CD14-positive monocyte (primary cell): ENCODE measurements around the gene RAVER1. TPM values are rescaled to one million over a fixed set of nuclear protein-coding genes. Genes with fewer than 3 reads are reported as not detected.

Experiments used
- DNase-seq, 3 donors: peaks; one replicate each; pipeline ENCODE4 v3.0.0-alpha.2; 2011 to 2022
- H2AFZ ChIP-seq: 2 replicates; pipeline ENCODE4 v1.6.0; 2012; ENCODE audit warnings: mild to moderate bottlenecking, low read depth, low read length, inconsistent platforms; ENCODE audit not compliant: insufficient read depth, poor library complexity, severe bottlenecking
- H3K27ac ChIP-seq, 2 donors: 1 replicate in 1 of 2; 2 replicates in 1 of 2; pipeline ENCODE4 v1.5.1; 2012 to 2013; ENCODE audit warnings: low read length in 2 of 2, control low read depth in 1 of 2, inconsistent platforms in 1 of 2, low read depth in 1 of 2, mild to moderate bottlenecking in 1 of 2
- H3K27me3 ChIP-seq, 2 donors: one replicate each; pipeline versions ENCODE4 v1.6.0 to v1.6.1; 2011 to 2013; ENCODE audit warnings: low read length in 2 of 2; ENCODE audit not compliant: control insufficient read depth in 2 of 2, insufficient read depth in 2 of 2
- H3K36me3 ChIP-seq, 2 donors: replicated peaks in 1 of 2; 1 replicate in 1 of 2; 2 replicates in 1 of 2; pipeline versions ENCODE4 v1.5.1 to v1.6.1; 2012 to 2013; ENCODE audit warnings: low read length in 2 of 2, control low read depth in 1 of 2, inconsistent platforms in 1 of 2, mild to moderate bottlenecking in 1 of 2; ENCODE audit not compliant: insufficient read depth in 2 of 2, control insufficient read depth in 1 of 2
- H3K4me1 ChIP-seq, 2 donors: 1 replicate in 1 of 2; 2 replicates in 1 of 2; pipeline versions ENCODE4 v1.5.1 to v1.6.1; 2012 to 2013; ENCODE audit warnings: low read length in 2 of 2, control low read depth in 1 of 2, inconsistent platforms in 1 of 2, mild to moderate bottlenecking in 1 of 2, moderate library complexity in 1 of 2; ENCODE audit not compliant: insufficient read depth in 2 of 2, control insufficient read depth in 1 of 2
- H3K4me2 ChIP-seq: replicated peaks from 2 replicates; pipeline ENCODE3; 2012; ENCODE audit warnings: low read length, moderate library complexity, mild to moderate bottlenecking; ENCODE audit not compliant: poor library complexity, severe bottlenecking; ENCODE audit errors: extremely low read depth
- H3K4me3 ChIP-seq, 3 experiments: fragments of 200-600 bp in 1 of 3; sonication (generic) in 1 of 3; replicated peaks in 1 of 3; 1 replicate in 2 of 3; 2 replicates in 1 of 3; pipeline ENCODE4 v1.5.1; 2011 to 2013; ENCODE audit warnings: low read length in 3 of 3, mild to moderate bottlenecking in 3 of 3, control low read depth in 2 of 3, low read depth in 2 of 3, inconsistent platforms in 1 of 3, moderate library complexity in 1 of 3
- H3K79me2 ChIP-seq: 2 replicates; pipeline ENCODE4 v1.6.0; 2012; ENCODE audit warnings: mild to moderate bottlenecking, control low read depth, inconsistent platforms, low read length, moderate library complexity; ENCODE audit not compliant: insufficient read depth
- H3K9ac ChIP-seq: 2 replicates; pipeline ENCODE4 v1.6.0; 2017; ENCODE audit warnings: low read length, mild to moderate bottlenecking; ENCODE audit not compliant: insufficient read depth, poor library complexity, severe bottlenecking
- H3K9me3 ChIP-seq, 2 donors: replicated peaks in 1 of 2; 1 replicate in 1 of 2; 2 replicates in 1 of 2; pipeline versions ENCODE4 v1.5.1 to v1.6.1; 2012 to 2013; ENCODE audit warnings: low read length in 2 of 2, control low read depth in 1 of 2; ENCODE audit not compliant: control insufficient read depth in 1 of 2, insufficient read depth in 1 of 2
- H4K20me1 ChIP-seq: 2 replicates; pipeline ENCODE4 v1.6.0; 2012; ENCODE audit warnings: mild to moderate bottlenecking, low read length, control low read depth, moderate library complexity; ENCODE audit not compliant: insufficient read depth
- H3K27ac Mint-ChIP-seq, 7 donors: one replicate each; pipeline ENCODE4 v1.8.0; 2020; ENCODE audit warnings: mild to moderate bottlenecking in 7 of 7, mixed read lengths in 7 of 7, moderate library complexity in 6 of 7, inconsistent platforms in 2 of 7
- H3K27me3 Mint-ChIP-seq, 3 donors: one replicate each; pipeline ENCODE4 v1.8.0; 2021 to 2022; ENCODE audit warnings: low read depth in 3 of 3, mild to moderate bottlenecking in 3 of 3, mixed read lengths in 3 of 3, moderate library complexity in 3 of 3, inconsistent platforms in 1 of 3
- H3K36me3 Mint-ChIP-seq, 2 donors: one replicate each; pipeline ENCODE4 v1.8.0; 2020; ENCODE audit warnings: mixed read lengths in 2 of 2, inconsistent platforms in 1 of 2, mild to moderate bottlenecking in 1 of 2
- H3K4me1 Mint-ChIP-seq: one replicate; pipeline ENCODE4 v1.8.0; 2020; ENCODE audit warnings: mild to moderate bottlenecking, mixed read lengths
- H3K4me3 Mint-ChIP-seq, 2 donors: one replicate each; pipeline ENCODE4 v1.8.0; 2020; ENCODE audit warnings: mild to moderate bottlenecking in 2 of 2, mixed read lengths in 2 of 2, moderate library complexity in 1 of 2
- H3K9me3 Mint-ChIP-seq, 7 donors: one replicate each; pipeline ENCODE4 v1.8.0; 2020 to 2022; ENCODE audit warnings: mixed read lengths in 7 of 7, mild to moderate bottlenecking in 6 of 7, moderate library complexity in 6 of 7, inconsistent platforms in 2 of 7
- WGBS: methylation state at CpG from one replicate; pipeline ENCODE4 v1.1.5; 2013; ENCODE audit warnings: missing lambda C conversion rate; ENCODE audit not compliant: insufficient coverage; 5-methylcytosine and 5-hydroxymethylcytosine counted together
- intact Hi-C, 2 donors: fragments of 100-400 bp; cut with micrococcal nuclease; formaldehyde crosslinking; loops; one replicate each; pipeline versions ENCODE4 v1.15.0 to v1.15.1; 2023
- polyA plus RNA-seq, 3 donors: library from polyadenylated mRNA; depleted of rRNA in 1 of 3; unstranded in 2 of 3; stranded (reverse) in 1 of 3; fragments of 300-500 nt in 2 of 3; fragments of >200 nt in 1 of 3; fragmentation: Illumina TruSeq in 2 of 3; gene quantifications; 1 replicate in 2 of 3; 2 replicates in 1 of 3; pipeline ENCODE4 v1.2.3, GENCODE V29; 2012 to 2021
- TF ChIP-seq, protein P1 (sequence below): fragments of 200-600 bp; IDR thresholded peaks from one replicate; pipeline ENCODE4 v1.8.0; 2022; ENCODE audit warnings: antibody characterized with exemption, mild to moderate bottlenecking

Gene RAVER1
- polyA plus RNA-seq, 3 donors, result 6.0 to 20.7 (median 9.0) TPM

GRCh38 chr19:10380313-10381102 is 47.2 kb upstream of the RAVER1 start, which contains the start of gene TYK2:
Gene TYK2 (minus strand): TSS chr19:10380572. CDS start chr19:10378406, 2,166 bp downstream.
- Mint-ChIP-seq H3K4me1 (peaks cover 39% of the 10 kb centered on the region), H3K4me3 (peak within 1 kb of the TSS; percentile 93 to 95), H3K27me3 (peaks cover 0 to 2% (median 2%) of the 10 kb centered on the region in 3 donors), H3K36me3 (peaks cover 13 to 29% of the 10 kb centered on the region in 2 donors), H3K9me3 (no peaks in the 10 kb centered on the region), H3K27ac (peak within 1 kb of the TSS; percentile 95 to 100 (median 98))
- H3K27me3 ChIP-seq, result no peaks in the 10 kb centered on the region
- peak; percentile 98 to 99 (median 99) for DNase-seq
- peaks cover 16 to 17% of the 10 kb centered on the region in 2 donors for H3K36me3 ChIP-seq
- intact Hi-C loops, result loop anchor here in 1 of 2 donors (2.0 to 5.0 kb wide), 2 partner anchors 33 to 110 kb away; partner anchors contain the start of gene ICAM1
- TF ChIP-seq, protein P1, sequence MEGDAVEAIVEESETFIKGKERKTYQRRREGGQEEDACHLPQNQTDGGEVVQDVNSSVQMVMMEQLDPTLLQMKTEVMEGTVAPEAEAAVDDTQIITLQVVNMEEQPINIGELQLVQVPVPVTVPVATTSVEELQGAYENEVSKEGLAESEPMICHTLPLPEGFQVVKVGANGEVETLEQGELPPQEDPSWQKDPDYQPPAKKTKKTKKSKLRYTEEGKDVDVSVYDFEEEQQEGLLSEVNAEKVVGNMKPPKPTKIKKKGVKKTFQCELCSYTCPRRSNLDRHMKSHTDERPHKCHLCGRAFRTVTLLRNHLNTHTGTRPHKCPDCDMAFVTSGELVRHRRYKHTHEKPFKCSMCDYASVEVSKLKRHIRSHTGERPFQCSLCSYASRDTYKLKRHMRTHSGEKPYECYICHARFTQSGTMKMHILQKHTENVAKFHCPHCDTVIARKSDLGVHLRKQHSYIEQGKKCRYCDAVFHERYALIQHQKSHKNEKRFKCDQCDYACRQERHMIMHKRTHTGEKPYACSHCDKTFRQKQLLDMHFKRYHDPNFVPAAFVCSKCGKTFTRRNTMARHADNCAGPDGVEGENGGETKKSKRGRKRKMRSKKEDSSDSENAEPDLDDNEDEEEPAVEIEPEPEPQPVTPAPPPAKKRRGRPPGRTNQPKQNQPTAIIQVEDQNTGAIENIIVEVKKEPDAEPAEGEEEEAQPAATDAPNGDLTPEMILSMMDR, result no peak
- peaks cover 48 to 52% of the 10 kb centered on the region in 2 donors for H3K4me1 ChIP-seq
- H2AFZ ChIP-seq, result peak within 1 kb of the TSS; percentile 84
- WGBS, result under 1% methylated on average over 53 of the region's 58 CpGs
- peaks cover 6% of the 10 kb centered on the region for H4K20me1 ChIP-seq
- H3K79me2 ChIP-seq, result peaks cover 34% of the 10 kb centered on the region
- H3K4me2 ChIP-seq, result peak within 1 kb of the TSS; percentile 92
- H3K27ac ChIP-seq, result peak within 1 kb of the TSS; percentile 91 to 98
- H3K4me3 ChIP-seq, result peak within 1 kb of the TSS; percentile 84 to 98 (median 87)
- H3K9me3 ChIP-seq, result no peaks in the 10 kb centered on the region
- H3K9ac ChIP-seq, result peak within 1 kb of the TSS; percentile 87

GRCh38 chr19:10379880-10380312 is 46.6 kb upstream of the RAVER1 start:
- intact Hi-C loops, result loop anchor here in 1 of 2 donors (2.0 to 5.0 kb wide), 2 partner anchors 33 to 109 kb away; partner anchors contain the start of gene ICAM1
- Mint-ChIP-seq H3K27ac (peak overlapping the region; percentile 95 to 100 (median 98)), H3K27me3 (peaks cover 0 to 2% (median 2%) of the 10 kb centered on the region in 3 donors), H3K4me1 (peaks cover 45% of the 10 kb centered on the region), H3K4me3 (peak overlapping the region; percentile 93 to 95), H3K36me3 (peaks cover 16 to 35% of the 10 kb centered on the region in 2 donors), H3K9me3 (no peaks in the 10 kb centered on the region)
- Histone ChIP-seq H3K4me2 (peak overlapping the region; percentile 92), H3K4me1 (peaks cover 54 to 58% of the 10 kb centered on the region in 2 donors), H3K79me2 (peaks cover 40% of the 10 kb centered on the region), H2AFZ (peak overlapping the region; percentile 84), H3K4me3 (peak overlapping the region; percentile 84 to 98 (median 87)), H3K27ac (peak overlapping the region; percentile 91 to 98), H3K9me3 (no peaks in the 10 kb centered on the region), H3K27me3 (no peaks in the 10 kb centered on the region), H4K20me1 (peaks cover 6% of the 10 kb centered on the region), H3K36me3 (peaks cover 16 to 17% of the 10 kb centered on the region in 2 donors), H3K9ac (peak overlapping the region; percentile 87)
- WGBS, result 0% methylated on average over 6 of the region's 10 CpGs
- peak; percentile 27 to 62 (median 30) for DNase-seq
- TF ChIP-seq, protein P1, result no peak
